ENCODE data around the gene EIF4A2.

GRCh38 chr3:186754006-186754405 is 29.4 kb upstream of the EIF4A2 start:
- TF ChIP-seq CTCF (IDR thresholded peaks at IDR 0.05; ENCODE audit: low read length): no peak
- no peak for TF ChIP-seq EZH2phosphoT487 (IDR thresholded peaks at IDR 0.05; ENCODE audit: low read length)
